DOHH2 (cell line): ENCODE data around the gene LIMS2.
A peak's percentile ranks its signal among the peaks of the same experiment; 100 is the strongest.

ENCODE experiments used
- H3F3A ChIP-seq: fragments of 200-600 bp; sonication (generic), shearing (Covaris generic); 2 replicates; pipeline ENCODE4 v1.6.0; 2016; ENCODE audit warnings: antibody characterized with exemption, mild to moderate bottlenecking; ENCODE audit not compliant: control insufficient read depth, insufficient read depth
- H3K27ac ChIP-seq: fragments of 200-600 bp; sonication (generic); 2 replicates; pipeline ENCODE4 v1.5.1; 2014; ENCODE audit warnings: low read depth, mild to moderate bottlenecking, low read length, moderate library complexity
- H3K27me3 ChIP-seq: fragments of 200-600 bp; sonication (generic); 2 replicates; pipeline ENCODE4 v1.6.1; 2014; ENCODE audit warnings: mild to moderate bottlenecking, low read length, mixed read lengths; ENCODE audit not compliant: control insufficient read depth
- H3K36me3 ChIP-seq: fragments of 200-600 bp; sonication (generic); 2 replicates; pipeline ENCODE4 v1.6.1; 2014; ENCODE audit warnings: mild to moderate bottlenecking, low read length, moderate library complexity, mixed read lengths; ENCODE audit not compliant: control insufficient read depth
- H3K4me1 ChIP-seq: fragments of 200-600 bp; sonication (generic); 2 replicates; pipeline ENCODE4 v1.6.1; 2014; ENCODE audit warnings: mild to moderate bottlenecking, low read length, mixed read lengths; ENCODE audit not compliant: control insufficient read depth
- H3K4me2 ChIP-seq: fragments of 200-600 bp; sonication (generic); 2 replicates; pipeline ENCODE4 v1.6.0; 2014; ENCODE audit warnings: mild to moderate bottlenecking, low read length, moderate library complexity
- H3K4me3 ChIP-seq: fragments of 200-600 bp; sonication (generic); 2 replicates; pipeline ENCODE4 v1.5.1; 2014; ENCODE audit warnings: mild to moderate bottlenecking, low read length, mixed read lengths
- H3K79me2 ChIP-seq: fragments of 200-600 bp; sonication (generic); 2 replicates; pipeline ENCODE4 v1.6.1; 2014; ENCODE audit warnings: mild to moderate bottlenecking, low read length, mixed read lengths; ENCODE audit not compliant: control insufficient read depth
- H3K9me2 ChIP-seq: fragments of 200-600 bp; sonication (generic); replicated peaks from 2 replicates; pipeline ENCODE4 v1.6.1; 2014; ENCODE audit warnings: mild to moderate bottlenecking, low read length, mixed read lengths; ENCODE audit not compliant: control insufficient read depth
- H3K9me3 ChIP-seq: fragments of 200-600 bp; sonication (generic); 2 replicates; pipeline ENCODE4 v1.6.1; 2014; ENCODE audit warnings: antibody characterized with exemption, low read length, mixed read lengths; ENCODE audit not compliant: control insufficient read depth, insufficient read depth
- H4K20me1 ChIP-seq: fragments of 200-600 bp; sonication (generic); 2 replicates; pipeline ENCODE4 v1.6.0; 2014; ENCODE audit warnings: low read depth, mild to moderate bottlenecking, antibody characterized with exemption, low read length, moderate library complexity; ENCODE audit not compliant: control insufficient read depth, insufficient read depth
- EZH2phosphoT487 ChIP-seq: fragments of 200-600 bp; sonication (generic); IDR thresholded peaks from 2 replicates; pipeline ENCODE4 v1.6.1; 2017; ENCODE audit warnings: borderline replicate concordance, mild to moderate bottlenecking, antibody characterized with exemption, low read length, moderate library complexity, mixed read lengths
- TF ChIP-seq, protein P1 (sequence below): fragments of 200-600 bp; sonication (generic); IDR thresholded peaks from one replicate; pipeline ENCODE4 v1.5.1; 2014; ENCODE audit warnings: antibody characterized with exemption, mild to moderate bottlenecking, low read depth, low read length; ENCODE audit not compliant: poor library complexity, severe bottlenecking

Gene LIMS2

GRCh38 chr2:127592761-127593227, 82.5 kb downstream of the LIMS2 start:
- Histone ChIP-seq H3K9me2 (no peaks in the 10 kb centered on the region), H3K4me1 (peaks cover 16% of the 10 kb centered on the region), H4K20me1 (no peaks in the 10 kb centered on the region), H3K27ac (no peak overlapping the region), H3K36me3 (no peaks in the 10 kb centered on the region), H3K79me2 (no peaks in the 10 kb centered on the region), H3K4me3 (no peak overlapping the region), H3K27me3 (no peaks in the 10 kb centered on the region), H3K9me3 (no peaks in the 10 kb centered on the region), H3K4me2 (no peak overlapping the region), H3F3A (no peaks in the 10 kb centered on the region)
- TF ChIP-seq, protein P1, sequence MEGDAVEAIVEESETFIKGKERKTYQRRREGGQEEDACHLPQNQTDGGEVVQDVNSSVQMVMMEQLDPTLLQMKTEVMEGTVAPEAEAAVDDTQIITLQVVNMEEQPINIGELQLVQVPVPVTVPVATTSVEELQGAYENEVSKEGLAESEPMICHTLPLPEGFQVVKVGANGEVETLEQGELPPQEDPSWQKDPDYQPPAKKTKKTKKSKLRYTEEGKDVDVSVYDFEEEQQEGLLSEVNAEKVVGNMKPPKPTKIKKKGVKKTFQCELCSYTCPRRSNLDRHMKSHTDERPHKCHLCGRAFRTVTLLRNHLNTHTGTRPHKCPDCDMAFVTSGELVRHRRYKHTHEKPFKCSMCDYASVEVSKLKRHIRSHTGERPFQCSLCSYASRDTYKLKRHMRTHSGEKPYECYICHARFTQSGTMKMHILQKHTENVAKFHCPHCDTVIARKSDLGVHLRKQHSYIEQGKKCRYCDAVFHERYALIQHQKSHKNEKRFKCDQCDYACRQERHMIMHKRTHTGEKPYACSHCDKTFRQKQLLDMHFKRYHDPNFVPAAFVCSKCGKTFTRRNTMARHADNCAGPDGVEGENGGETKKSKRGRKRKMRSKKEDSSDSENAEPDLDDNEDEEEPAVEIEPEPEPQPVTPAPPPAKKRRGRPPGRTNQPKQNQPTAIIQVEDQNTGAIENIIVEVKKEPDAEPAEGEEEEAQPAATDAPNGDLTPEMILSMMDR, result no peak
- TF ChIP-seq EZH2phosphoT487, result no peak

- H3K36me3 ChIP-seq, result no peaks in the 10 kb centered on the region
Measured at GRCh38 chr2:127591221-127591923, 84.0 kb downstream of the LIMS2 start.

GRCh38 chr2:127590386-127591190, 84.7 kb downstream of the LIMS2 start:
- Histone ChIP-seq H3K4me3 (no peak overlapping the region), H3K27ac (no peak overlapping the region), H3K79me2 (no peaks in the 10 kb centered on the region), H3K9me3 (no peaks in the 10 kb centered on the region), H4K20me1 (no peaks in the 10 kb centered on the region), H3K4me2 (no peak overlapping the region), H3K4me1 (peaks cover 23% of the 10 kb centered on the region), H3K9me2 (no peaks in the 10 kb centered on the region), H3K27me3 (peaks cover 2% of the 10 kb centered on the region; the same call in 1 of the 2 replicates), H3F3A (no peaks in the 10 kb centered on the region), H3K36me3 (no peaks in the 10 kb centered on the region)
- TF ChIP-seq, protein P1, result no peak
- TF ChIP-seq EZH2phosphoT487, result no peak

More at GRCh38 chr2:127591221-127591923, 84.0 kb downstream of the LIMS2 start:
- H4K20me1 ChIP-seq, result no peaks in the 10 kb centered on the region
- no peaks in the 10 kb centered on the region for H3F3A ChIP-seq
- no peaks in the 10 kb centered on the region for H3K9me3 ChIP-seq
- no peaks in the 10 kb centered on the region for H3K79me2 ChIP-seq
- H3K4me3 ChIP-seq, result no peak overlapping the region
- H3K27me3 ChIP-seq, result no peaks in the 10 kb centered on the region
- H3K4me2 ChIP-seq, result peak overlapping the region; percentile 16; the same call in 1 of the 2 replicates
- TF ChIP-seq, protein P1, result peak; percentile 98
- no peak for TF ChIP-seq EZH2phosphoT487
- no peak overlapping the region for H3K27ac ChIP-seq
- H3K4me1 ChIP-seq, result peaks cover 22% of the 10 kb centered on the region
- H3K9me2 ChIP-seq, result no peaks in the 10 kb centered on the region
